Muscle of leg (tissue), 16 donors: ENCODE results near the gene RNASEH2B. TPM values are rescaled to one million over a fixed set of nuclear protein-coding genes. Genes with fewer than 3 reads are reported as not detected.
A peak's percentile ranks its signal among the peaks of the same experiment; 100 is the strongest.

Experiments used
- DNase-seq: peaks from one replicate; pipeline ENCODE4 v3.0.0; 2013
- H3K27ac ChIP-seq: one replicate; pipeline ENCODE4 v1.5.1; 2013; ENCODE audit warnings: mild to moderate bottlenecking, low read length, control low read depth
- H3K27me3 ChIP-seq: one replicate; pipeline ENCODE4 v1.6.1; 2013; ENCODE audit warnings: low read length; ENCODE audit not compliant: control insufficient read depth, insufficient read depth
- H3K36me3 ChIP-seq: one replicate; pipeline ENCODE4 v1.6.1; 2013; ENCODE audit warnings: low read length; ENCODE audit not compliant: control insufficient read depth, insufficient read depth
- H3K4me1 ChIP-seq: one replicate; pipeline ENCODE4 v1.6.1; 2013; ENCODE audit warnings: low read length; ENCODE audit not compliant: control insufficient read depth, insufficient read depth
- H3K4me3 ChIP-seq: one replicate; pipeline ENCODE4 v1.5.1; 2013; ENCODE audit warnings: low read length, control low read depth
- H3K9me3 ChIP-seq: replicated peaks from 2 replicates; pipeline ENCODE4 v1.6.1; 2013; ENCODE audit warnings: low read depth, low read length; ENCODE audit not compliant: control insufficient read depth
- WGBS: methylation state at CpG from one replicate; pipeline ENCODE4 v1.1.5; 2013; ENCODE audit warnings: missing lambda C conversion rate; ENCODE audit not compliant: insufficient coverage; 5-methylcytosine and 5-hydroxymethylcytosine counted together
- long read RNA-seq, 11 donors: transcript quantifications; one replicate each; lab custom pipeline, GENCODE V29; 2026
- polyA plus RNA-seq, 8 donors: library from polyadenylated mRNA; unstranded; fragments of 120-200 nt; gene quantifications; one replicate each; pipeline versions ENCODE4 v1.2.1 to v1.2.3, GENCODE V29; 2013; ENCODE audit warnings: inconsistent platforms in 1 of 8, low replicate concordance in 1 of 8; ENCODE audit not compliant: insufficient read length in 8 of 8, insufficient read depth in 1 of 8
- total RNA-seq: library from RNA; stranded (reverse); fragments of 120-200 nt; gene quantifications from one replicate; pipeline ENCODE4 v1.2.4, GENCODE V29; 2013

Gene RNASEH2B, protein sequence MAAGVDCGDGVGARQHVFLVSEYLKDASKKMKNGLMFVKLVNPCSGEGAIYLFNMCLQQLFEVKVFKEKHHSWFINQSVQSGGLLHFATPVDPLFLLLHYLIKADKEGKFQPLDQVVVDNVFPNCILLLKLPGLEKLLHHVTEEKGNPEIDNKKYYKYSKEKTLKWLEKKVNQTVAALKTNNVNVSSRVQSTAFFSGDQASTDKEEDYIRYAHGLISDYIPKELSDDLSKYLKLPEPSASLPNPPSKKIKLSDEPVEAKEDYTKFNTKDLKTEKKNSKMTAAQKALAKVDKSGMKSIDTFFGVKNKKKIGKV
- 55.4 TPM for total RNA-seq
- 10 to 100 TPM; 33.9 to 47.0 (median 41.9) TPM for polyA plus RNA-seq
- long read RNA-seq, donor 1, partial matches to known transcripts = 0 of 2 reads
- long read RNA-seq, donor 1, other reads (novel, unspliced or antisense) = 0 of 2 reads
- long read RNA-seq, donor 2, partial matches to known transcripts = 0 of 1 reads
- long read RNA-seq, donor 2, other reads (novel, unspliced or antisense) = 0 of 1 reads
- long read RNA-seq, donor 3, transcript RNASEH2B-201 (11 exons, 1,629 nt) = major isoform, 5 of 7 reads
- long read RNA-seq, donor 3, partial matches to known transcripts = 0 of 7 reads
- long read RNA-seq, donor 3, other reads (novel, unspliced or antisense) = 0 of 7 reads
- long read RNA-seq, donor 4, full-length matches to known transcripts = 5 of 5 reads
- long read RNA-seq, donor 4, partial matches to known transcripts = 0 of 5 reads
- long read RNA-seq, donor 4, other reads (novel, unspliced or antisense) = 0 of 5 reads
- long read RNA-seq, donor 5, full-length matches to known transcripts = 35 of 35 reads
- long read RNA-seq, donor 5, partial matches to known transcripts = 0 of 35 reads
- long read RNA-seq, donor 5, other reads (novel, unspliced or antisense) = 0 of 35 reads
- long read RNA-seq, donor 6, full-length matches to known transcripts = 18 of 18 reads
- long read RNA-seq, donor 6, partial matches to known transcripts = 0 of 18 reads
- long read RNA-seq, donor 6, other reads (novel, unspliced or antisense) = 0 of 18 reads
- long read RNA-seq, donor 7, full-length matches to known transcripts = 13 of 13 reads
- long read RNA-seq, donor 7, partial matches to known transcripts = 0 of 13 reads
- long read RNA-seq, donor 7, other reads (novel, unspliced or antisense) = 0 of 13 reads
- long read RNA-seq, donor 8, full-length matches to known transcripts = 8 of 8 reads
- long read RNA-seq, donor 8, partial matches to known transcripts = 0 of 8 reads
- long read RNA-seq, donor 8, other reads (novel, unspliced or antisense) = 0 of 8 reads
- long read RNA-seq, donor 9, full-length matches to known transcripts = 9 of 9 reads
- long read RNA-seq, donor 9, partial matches to known transcripts = 0 of 9 reads
- long read RNA-seq, donor 9, other reads (novel, unspliced or antisense) = 0 of 9 reads
- long read RNA-seq, donor 10, transcript RNASEH2B-201 (11 exons, 1,629 nt) = minor isoform, 5 of 17 reads
- long read RNA-seq, donor 10, transcript RNASEH2B-208 (10 exons, 3,410 nt) = major isoform, 11 of 17 reads
- long read RNA-seq, donor 10, partial matches to known transcripts = 0 of 17 reads
- long read RNA-seq, donor 10, other reads (novel, unspliced or antisense) = 0 of 17 reads
- long read RNA-seq, donor 11, full-length matches to known transcripts = 8 of 8 reads
- long read RNA-seq, donor 11, partial matches to known transcripts = 0 of 8 reads
- long read RNA-seq, donor 11, other reads (novel, unspliced or antisense) = 0 of 8 reads

DNA sequence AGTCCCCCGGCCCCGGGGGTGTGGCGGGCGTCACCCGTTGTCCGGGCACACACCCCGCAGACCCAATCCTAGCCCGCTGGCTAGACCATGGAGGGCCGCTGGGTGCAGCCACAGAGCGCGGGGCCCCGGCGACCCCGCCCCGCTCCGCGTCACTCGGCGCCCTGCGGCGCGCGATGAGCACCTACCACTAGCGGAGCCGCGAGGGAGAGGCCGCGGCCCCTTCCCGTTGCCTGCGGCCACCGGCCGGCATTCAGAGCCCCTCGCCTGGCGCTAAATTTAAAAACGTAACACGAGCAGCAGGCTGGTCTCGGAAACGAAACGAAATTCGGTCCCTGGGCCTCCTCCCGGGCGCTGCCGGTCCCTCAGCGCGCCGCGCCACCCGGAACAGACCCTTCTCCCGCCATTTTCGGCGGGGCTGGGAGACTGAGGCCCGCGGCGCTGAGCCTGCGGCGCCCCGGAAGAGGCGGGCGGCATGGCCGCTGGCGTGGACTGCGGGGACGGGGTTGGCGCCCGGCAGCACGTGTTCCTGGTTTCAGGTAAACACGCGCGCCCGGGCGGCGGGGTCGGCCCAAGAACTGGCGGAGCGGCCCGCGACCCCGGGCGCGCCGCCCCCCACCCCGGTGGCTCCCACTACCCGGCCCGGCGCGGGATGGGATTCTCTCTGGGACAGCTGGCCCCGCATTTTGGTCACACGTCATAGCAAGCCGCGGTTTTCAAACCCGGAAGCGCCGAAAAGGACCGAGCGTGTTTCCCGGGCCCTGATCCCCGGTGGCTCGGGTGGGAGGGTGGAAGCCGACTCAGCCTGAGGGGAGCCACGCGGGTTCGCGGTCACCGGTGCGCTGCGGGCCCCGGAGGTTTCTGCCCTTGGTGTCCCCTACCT is at the start of gene RNASEH2B:
Gene RNASEH2B (plus strand): TSS at position 187 of the 880 bp plus-strand sequence. CDS start 286 bp downstream, at position 473.
- Histone ChIP-seq H3K9me3 (no peaks in the 10 kb centered on the region), H3K4me3 (peak within 1 kb of the TSS; percentile 77), H3K27me3 (no peaks in the 10 kb centered on the region), H3K36me3 (no peaks in the 10 kb centered on the region), H3K4me1 (peaks cover 14% of the 10 kb centered on the region), H3K27ac (peak within 1 kb of the TSS; percentile 94)
- peak; percentile 82 for DNase-seq
- WGBS = under 1% methylated on average over 102 of the region's 107 CpGs

DNA sequence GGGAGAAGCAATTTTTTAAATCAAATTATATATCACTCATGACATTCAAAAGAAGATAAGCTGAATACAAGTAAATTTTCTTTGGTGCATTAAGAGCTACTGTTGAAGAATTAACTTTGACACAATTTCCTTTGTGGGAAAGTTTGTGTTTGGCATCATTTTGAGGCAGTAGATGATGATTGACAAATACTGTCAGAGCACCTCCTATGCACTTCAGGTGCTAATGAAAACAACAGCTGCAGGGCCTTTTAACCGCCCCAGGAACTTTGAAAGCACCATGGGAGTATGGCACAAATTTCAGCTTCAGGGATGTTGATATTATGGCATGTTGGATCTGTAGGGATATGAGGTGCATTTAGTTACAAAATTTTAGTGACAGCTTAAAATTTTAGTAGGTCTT is 45.1 kb upstream of the RNASEH2B start:
- H3K4me1 ChIP-seq = no peaks in the 10 kb centered on the region
- DNase-seq = no peak
- no peak overlapping the region for H3K27ac ChIP-seq
- H3K27me3 ChIP-seq = no peaks in the 10 kb centered on the region
- no peaks in the 10 kb centered on the region for H3K9me3 ChIP-seq
- no peaks in the 10 kb centered on the region for H3K36me3 ChIP-seq
- WGBS = no CpG with 5 or more reads among the region's 1 CpG
- no peak overlapping the region for H3K4me3 ChIP-seq

DNA sequence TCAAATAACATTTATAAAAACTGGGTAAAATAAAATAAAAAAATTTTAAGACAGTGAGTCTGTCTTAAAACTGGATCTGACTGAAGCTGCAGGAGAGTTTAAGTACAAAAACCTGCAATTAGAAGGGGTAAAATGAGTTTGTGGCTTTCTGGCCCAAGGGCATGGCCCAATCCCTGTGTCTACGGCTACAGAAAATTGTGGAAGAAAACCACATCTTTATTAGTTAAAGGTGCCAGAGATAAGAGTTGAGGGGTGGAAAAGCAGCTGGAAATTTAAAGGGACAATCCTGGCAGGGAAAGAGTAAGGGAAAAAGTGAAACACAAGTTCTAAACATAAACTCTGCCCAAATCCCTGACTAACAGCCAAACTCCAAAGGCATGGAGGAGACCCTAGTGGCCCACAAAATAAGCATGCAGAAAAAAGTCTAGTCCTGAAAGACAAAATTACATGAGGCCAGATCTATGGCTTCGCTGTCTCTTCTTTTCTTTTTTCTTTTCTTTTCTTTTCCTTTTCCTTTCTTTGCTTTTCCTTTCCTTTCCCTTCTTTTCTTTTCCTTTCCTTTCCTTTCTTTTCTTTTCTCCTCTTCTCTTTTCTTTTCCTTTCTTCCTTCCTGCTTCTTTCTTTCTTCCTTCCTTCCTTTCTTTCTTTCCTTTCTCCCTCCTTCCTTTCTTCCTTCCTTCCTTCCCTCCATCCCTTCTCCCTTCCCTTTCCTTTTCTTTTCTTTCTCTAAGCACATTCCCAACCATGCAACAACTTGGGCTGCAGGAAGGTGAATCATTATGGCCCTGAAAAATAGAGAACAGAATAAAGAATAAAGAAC is 42.6 kb upstream of the RNASEH2B start:
- H3K36me3 ChIP-seq = no peaks in the 10 kb centered on the region
- 100% methylated on average over 1 of the region's 2 CpGs for WGBS

DNA sequence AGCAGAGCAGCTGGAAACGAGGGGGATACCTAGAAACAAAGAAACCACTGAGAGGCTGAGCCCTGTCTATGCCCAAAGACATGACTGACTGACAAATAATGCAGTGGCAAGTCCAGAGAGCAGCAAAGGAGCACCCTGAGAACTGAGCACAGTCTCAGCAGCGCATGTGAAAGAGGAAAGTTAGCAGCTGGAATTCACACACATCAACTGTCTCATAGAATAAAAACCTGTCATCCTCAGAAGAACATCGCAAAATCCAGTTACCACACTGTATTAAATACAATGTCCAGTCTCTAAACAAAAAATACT is 42.0 kb upstream of the RNASEH2B start:
- Histone ChIP-seq H3K9me3 (no peaks in the 10 kb centered on the region), H3K36me3 (no peaks in the 10 kb centered on the region), H3K4me1 (no peaks in the 10 kb centered on the region), H3K27ac (no peak overlapping the region), H3K27me3 (no peaks in the 10 kb centered on the region), H3K4me3 (no peak overlapping the region)
- DNase-seq = no peak
- 30% methylated on average over 1 of the region's 3 CpGs for WGBS

More for the DNA sequence above, 42.6 kb upstream of the RNASEH2B start:
- no peak overlapping the region for H3K27ac ChIP-seq
- no peaks in the 10 kb centered on the region for H3K9me3 ChIP-seq
- no peaks in the 10 kb centered on the region for H3K27me3 ChIP-seq
- no peak overlapping the region for H3K4me3 ChIP-seq
- no peaks in the 10 kb centered on the region for H3K4me1 ChIP-seq
- no peak for DNase-seq

DNA sequence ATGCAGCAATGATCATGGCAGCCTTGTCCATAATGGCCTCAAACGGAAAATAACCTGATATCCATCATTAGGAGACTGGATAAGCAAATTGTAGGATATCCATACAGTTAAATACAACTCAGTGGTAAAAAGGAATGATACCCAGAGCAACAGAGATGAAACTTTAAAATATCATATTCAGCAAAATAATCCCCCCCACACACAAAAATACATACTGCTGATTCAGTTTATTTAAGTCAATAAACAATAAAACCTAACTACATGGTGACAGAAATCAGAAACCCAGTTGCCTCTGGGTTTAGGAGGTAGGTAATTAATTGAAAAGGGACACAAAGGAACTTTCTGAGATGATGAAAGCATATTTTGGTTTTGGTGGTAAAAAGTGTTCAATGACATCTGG is 38.2 kb upstream of the RNASEH2B start:
- no peaks in the 10 kb centered on the region for H3K9me3 ChIP-seq
- no peaks in the 10 kb centered on the region for H3K36me3 ChIP-seq
- H3K4me3 ChIP-seq = no peak overlapping the region
- H3K4me1 ChIP-seq = no peaks in the 10 kb centered on the region
- no CpG with 5 or more reads among the region's 1 CpG for WGBS
- H3K27me3 ChIP-seq = no peaks in the 10 kb centered on the region
- H3K27ac ChIP-seq = no peak overlapping the region
- no peak for DNase-seq

DNA sequence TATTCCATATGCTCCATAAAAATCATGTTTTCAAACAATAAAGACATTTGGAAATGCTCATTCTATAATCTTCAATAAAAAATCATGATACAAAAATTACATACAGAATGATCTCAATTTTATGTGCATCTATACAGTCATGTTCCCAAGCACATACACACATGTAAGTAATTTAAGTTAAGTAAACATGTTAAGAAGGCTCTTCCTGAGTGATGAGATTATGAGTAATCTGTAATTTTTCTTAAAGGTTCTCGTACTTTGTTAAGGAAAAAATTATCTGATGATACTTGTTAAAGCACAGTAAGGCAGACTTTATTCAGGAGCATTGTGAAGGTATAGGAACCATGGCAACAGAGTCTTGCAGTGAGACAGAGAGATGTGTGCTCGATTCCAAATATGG is 36.1 kb upstream of the RNASEH2B start:
- no peak overlapping the region for H3K27ac ChIP-seq
- no peaks in the 10 kb centered on the region for H3K27me3 ChIP-seq
- no peaks in the 10 kb centered on the region for H3K4me1 ChIP-seq
- no peak for DNase-seq
- no peaks in the 10 kb centered on the region for H3K9me3 ChIP-seq
- H3K4me3 ChIP-seq = no peak overlapping the region
- 64% methylated on average over 2 of the region's 2 CpGs for WGBS
- no peaks in the 10 kb centered on the region for H3K36me3 ChIP-seq

DNA sequence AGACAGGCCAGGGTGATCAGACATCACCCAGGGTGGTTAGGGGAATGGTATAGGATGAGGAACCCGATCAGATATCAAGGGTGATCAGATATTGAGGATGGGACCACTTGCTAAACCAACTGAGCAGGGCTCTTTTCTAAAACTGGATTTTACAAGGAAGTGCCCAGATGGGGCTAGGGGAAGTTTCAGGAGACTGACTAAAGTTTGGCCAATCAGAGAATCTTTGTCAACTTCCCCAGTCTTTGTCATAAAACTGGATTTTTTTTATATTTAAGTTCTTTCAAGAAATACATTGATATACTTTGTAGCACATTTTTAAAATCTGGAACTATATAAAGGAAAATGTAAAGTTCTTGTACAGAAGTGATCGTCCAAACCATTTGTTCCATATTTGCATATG is 35.6 kb upstream of the RNASEH2B start:
- Histone ChIP-seq H3K36me3 (no peaks in the 10 kb centered on the region), H3K9me3 (no peaks in the 10 kb centered on the region)
- no CpG with 5 or more reads among the region's 2 CpGs for WGBS

DNA sequence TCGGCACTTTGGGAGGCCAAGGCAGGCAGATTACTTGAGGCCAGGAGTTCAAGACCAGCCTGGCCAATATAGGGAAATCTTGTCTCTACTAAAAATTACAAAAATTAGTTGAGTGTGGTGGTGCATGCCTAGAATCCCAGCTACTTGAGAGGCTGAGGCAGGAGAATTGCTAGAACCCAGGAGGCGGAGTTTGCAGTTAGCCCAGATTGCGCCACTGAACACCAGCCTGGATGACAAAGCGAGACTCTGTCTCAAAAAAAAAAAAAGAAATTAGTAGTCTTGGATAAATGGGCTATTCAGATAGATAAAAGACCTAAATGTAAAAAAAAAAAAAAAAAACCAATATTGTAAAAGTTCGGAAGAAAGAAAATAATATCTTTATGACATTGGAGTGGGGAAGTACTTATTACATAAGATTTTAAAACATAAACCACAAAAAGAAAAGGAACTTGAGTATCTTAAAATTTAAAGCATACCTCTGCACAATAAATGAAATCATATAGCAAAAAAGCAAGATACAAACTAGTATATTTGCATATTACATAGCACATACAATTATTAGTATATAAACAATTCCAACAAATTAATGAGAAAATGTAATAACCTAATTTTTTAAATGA is 26.7 kb upstream of the RNASEH2B start:
- WGBS = no CpG with 5 or more reads among the region's 5 CpGs
- H3K27me3 ChIP-seq = no peaks in the 10 kb centered on the region
- DNase-seq = no peak
- no peaks in the 10 kb centered on the region for H3K36me3 ChIP-seq
- no peaks in the 10 kb centered on the region for H3K4me1 ChIP-seq
- peaks cover 2% of the 10 kb centered on the region for H3K9me3 ChIP-seq
- no peak overlapping the region for H3K4me3 ChIP-seq
- no peak overlapping the region for H3K27ac ChIP-seq

More for the DNA sequence above, 35.6 kb upstream of the RNASEH2B start:
- Histone ChIP-seq H3K27me3 (no peaks in the 10 kb centered on the region), H3K4me1 (no peaks in the 10 kb centered on the region), H3K27ac (no peak overlapping the region), H3K4me3 (no peak overlapping the region)
- no peak for DNase-seq
